ENCODE results near the gene TLCD4. TPM values are rescaled to one million over a fixed set of nuclear protein-coding genes. Genes with fewer than 3 reads are reported as not detected.
A peak's percentile ranks its signal among the peaks of the same experiment; 100 is the strongest.

Gene TLCD4
- total and polyA plus RNA-seq, 7 donors, result 0.69 to 26.9 (median 14.3) TPM

- Histone ChIP-seq H3K9me3 (no peaks in the 10 kb centered on the region), H3K4me3 (no peak overlapping the region), H3K27me3 (ENCODE audit: insufficient read depth in 3 of 3, low read length in 2 of 3) (peaks cover 0 to 4% (median 0%) of the 10 kb centered on the region in 3 donors), H3K4me1 (peaks cover 12% of the 10 kb centered on the region), H3K27ac (no peak overlapping the region), H3K36me3 (ENCODE audit: insufficient read depth in 1 of 2, low read depth in 1 of 2) (peaks cover 0 to 8% of the 10 kb centered on the region in 2 donors)
- TF ChIP-seq CTCF (IDR thresholded peaks at IDR 0.05), result no peak
- ATAC-seq, result no peak
- no peak for DNase-seq
- intact Hi-C loops (cut with DNase I), result loop anchor here in 1 of 2 donors (5.0 kb wide), 1 partner anchor 48 kb away; the partner anchor contains the start of gene TLCD4
- WGBS, 3 donors, result 91 to 93% (median 92%) methylated on average over 5 of the region's 5 CpGs
Observed at GRCh38 chr1:95069710-95070093, 47.5 kb upstream of the TLCD4 start.

GRCh38 chr1:95071539-95071938 lies 45.6 kb upstream of the TLCD4 start:
- intact Hi-C loops (cut with DNase I), result loop anchor here in 1 of 2 donors (5.0 kb wide), 1 partner anchor 46 kb away; the partner anchor contains the start of gene TLCD4
- no peak for DNase-seq
- no peak for ATAC-seq
- Histone ChIP-seq H3K27ac (peak overlapping the region; percentile 96), H3K36me3 (ENCODE audit: insufficient read depth in 1 of 2, low read depth in 1 of 2) (no peaks in the 10 kb centered on the region), H3K9me3 (no peaks in the 10 kb centered on the region), H3K4me3 (peak overlapping the region; percentile 78), H3K4me1 (peaks cover 12% of the 10 kb centered on the region), H3K27me3 (ENCODE audit: insufficient read depth in 3 of 3, low read length in 2 of 3) (peaks cover 0 to 4% (median 4%) of the 10 kb centered on the region in 3 donors)
- WGBS, 3 donors, result 61 to 85% (median 76%) methylated on average over 2 of the region's 2 CpGs
- no peak for TF ChIP-seq CTCF (IDR thresholded peaks at IDR 0.05)

- peak overlapping the region; percentile 78 for H3K4me3 ChIP-seq
- ATAC-seq (peak in 1 of 4 donors; percentile 36), DNase-seq (no peak)
- intact Hi-C loops (cut with DNase I), result loop anchor here in 1 of 2 donors (5.0 kb wide), 1 partner anchor 45 kb away; the partner anchor contains the start of gene TLCD4
- no peaks in the 10 kb centered on the region for H3K36me3 ChIP-seq (ENCODE audit: insufficient read depth in 1 of 2, low read depth in 1 of 2)
- 5 to 10% (median 9%) methylated on average over 7 of the region's 7 CpGs for WGBS, 3 donors
- H3K27me3 ChIP-seq (ENCODE audit: insufficient read depth in 3 of 3, low read length in 2 of 3), result peaks cover 0 to 7% (median 4%) of the 10 kb centered on the region in 3 donors
- H3K27ac ChIP-seq, result peak overlapping the region; percentile 96
- H3K4me1 ChIP-seq, result peaks cover 12% of the 10 kb centered on the region
- TF ChIP-seq CTCF (IDR thresholded peaks at IDR 0.05), result no peak
- no peaks in the 10 kb centered on the region for H3K9me3 ChIP-seq
Observed at GRCh38 chr1:95072117-95072516, 45.0 kb upstream of the TLCD4 start.

GRCh38 chr1:95072532-95073419 lies 44.4 kb upstream of the TLCD4 start, which contains the start of gene ALG14:
TSS of gene ALG14 (minus strand) at chr1:95072951. CDS start at chr1:95072898, 53 bp downstream.
- peak; percentile 99 for ATAC-seq
- H3K9me3 ChIP-seq, result no peaks in the 10 kb centered on the region
- peak within 1 kb of the TSS; percentile 96 for H3K27ac ChIP-seq

More at GRCh38 chr1:95072532-95073419, 44.4 kb upstream of the TLCD4 start, which contains the start of gene ALG14:
- DNase-seq, result peak; percentile 94 to 97
- Histone ChIP-seq H3K4me3 (peak within 1 kb of the TSS; percentile 78), H3K36me3 (ENCODE audit: insufficient read depth in 1 of 2, low read depth in 1 of 2) (no peaks in the 10 kb centered on the region), H3K4me1 (peaks cover 12% of the 10 kb centered on the region), H3K27me3 (ENCODE audit: insufficient read depth in 3 of 3, low read length in 2 of 3) (peaks cover 0 to 13% (median 4%) of the 10 kb centered on the region in 3 donors)
- TF ChIP-seq CTCF (IDR thresholded peaks at IDR 0.05), result no peak
- 0% methylated on average over 53 of the region's 53 CpGs for WGBS, 3 donors
- intact Hi-C loops (cut with DNase I), result loop anchor here in 1 of 2 donors (5.0 kb wide), 1 partner anchor 45 kb away; the partner anchor contains the start of gene TLCD4

Measured in psoas muscle (tissue), 8 donors.